HG02623 (cell line): ENCODE results near the gene EIF4EBP2.
A peak's percentile ranks its signal among the peaks of the same experiment; 100 is the strongest.

Experiments
- ATAC-seq: cut with Tn5 transposase; IDR thresholded peaks from one replicate; pipeline ENCODE4 v1.9.1; 2021; ENCODE audit warnings: moderate library complexity; ENCODE audit not compliant: unreplicated experiment

EIF4EBP2 gene

GRCh38 chr10:70404036-70404786 lies at the start of gene EIF4EBP2:
EIF4EBP2 (plus strand) TSS chr10:70404145; CDS start chr10:70404402, 257 bp downstream.
- ATAC-seq: peak; percentile 83

- no peak for ATAC-seq
Measured at GRCh38 chr10:70354556-70354955, 49.4 kb upstream of the EIF4EBP2 start.

- ATAC-seq: peak; percentile 65
Measured at GRCh38 chr10:70355051-70356021, 48.6 kb upstream of the EIF4EBP2 start.

DNA sequence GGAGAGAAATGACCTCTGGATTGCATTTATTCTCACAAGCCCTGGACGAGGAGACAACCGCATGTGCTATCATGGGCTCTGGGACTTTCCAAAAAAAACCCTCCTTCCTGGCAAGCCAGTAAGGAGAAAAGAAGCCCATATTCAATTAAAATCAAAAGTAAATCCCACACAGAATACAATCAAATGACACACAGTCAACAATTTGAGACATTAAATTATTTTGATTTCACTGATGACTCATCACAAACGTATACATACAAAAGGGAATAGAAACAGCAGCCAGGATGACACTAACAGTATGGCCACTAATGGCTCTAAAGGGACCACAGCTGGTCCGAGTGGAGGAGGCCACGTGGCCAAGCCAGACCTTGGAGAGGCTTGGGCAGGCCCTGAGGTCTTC lies 46.4 kb upstream of the EIF4EBP2 start:
- ATAC-seq: no peak

GRCh38 chr10:70358446-70358845 lies 45.5 kb upstream of the EIF4EBP2 start:
- ATAC-seq: no peak

GRCh38 chr10:70359017-70359550 lies 44.9 kb upstream of the EIF4EBP2 start:
- ATAC-seq: no peak

DNA sequence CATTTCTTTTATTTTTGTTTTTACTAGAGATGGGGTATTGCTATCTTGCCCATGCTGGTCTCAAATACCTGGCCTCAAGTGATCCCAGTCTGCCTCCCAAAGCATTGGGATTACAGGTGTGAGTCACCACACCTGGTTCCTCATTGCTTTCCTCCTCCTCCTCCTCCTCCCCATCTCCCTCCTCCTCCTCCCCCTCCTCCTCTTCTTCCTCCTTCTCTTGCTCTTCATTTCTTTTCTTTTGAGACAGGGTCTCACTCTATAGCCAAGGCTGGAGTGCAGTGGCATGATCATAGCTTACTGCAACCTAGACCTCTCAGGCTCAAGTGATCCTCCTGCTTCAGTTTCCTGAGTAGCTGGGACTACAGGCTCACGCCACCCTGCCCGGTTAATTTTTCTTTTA lies 43.7 kb upstream of the EIF4EBP2 start:
- no peak for ATAC-seq

GRCh38 chr10:70362328-70362727 lies 41.6 kb upstream of the EIF4EBP2 start:
- ATAC-seq: no peak

GRCh38 chr10:70363292-70363691 lies 40.7 kb upstream of the EIF4EBP2 start:
- no peak for ATAC-seq

DNA sequence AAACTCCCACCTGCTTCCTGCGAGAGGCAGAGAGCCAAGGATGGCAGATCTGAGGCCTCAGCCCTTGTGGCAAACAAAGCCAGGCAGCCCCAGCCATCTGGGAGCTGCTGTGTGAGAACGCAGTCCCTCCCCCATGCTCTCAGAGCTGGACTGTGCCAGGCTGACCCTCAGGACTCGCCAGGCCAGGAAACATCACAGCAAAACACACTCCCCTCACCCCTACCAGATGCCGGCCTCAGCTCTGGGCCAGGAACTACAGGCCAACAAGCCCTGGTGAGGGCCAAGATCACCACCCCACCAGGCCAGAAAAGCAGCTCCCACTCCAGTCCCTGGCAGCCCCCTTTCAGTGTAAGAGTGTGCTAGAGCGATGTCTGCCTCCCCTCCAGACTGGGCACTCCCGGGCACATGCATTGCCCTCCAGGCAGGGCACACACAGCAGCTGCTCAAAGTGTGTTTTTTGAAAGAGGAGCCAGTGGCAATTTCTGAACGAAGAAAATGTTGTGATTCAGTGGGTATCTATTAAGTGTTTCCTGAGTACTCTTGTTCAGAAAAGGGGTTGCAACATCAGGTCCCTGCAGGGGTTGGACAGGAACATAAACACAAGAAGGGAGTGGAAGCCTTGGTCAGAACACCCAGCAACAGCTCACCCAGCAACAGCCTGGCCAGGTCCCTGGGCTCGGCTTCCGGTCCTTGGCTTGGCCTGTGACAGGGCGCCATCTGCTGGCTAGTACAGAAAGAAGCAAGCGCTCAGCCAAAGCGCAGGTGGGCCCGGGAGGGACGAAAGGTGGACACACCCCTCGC lies 39.8 kb upstream of the EIF4EBP2 start:
- peak; percentile 74 for ATAC-seq

DNA sequence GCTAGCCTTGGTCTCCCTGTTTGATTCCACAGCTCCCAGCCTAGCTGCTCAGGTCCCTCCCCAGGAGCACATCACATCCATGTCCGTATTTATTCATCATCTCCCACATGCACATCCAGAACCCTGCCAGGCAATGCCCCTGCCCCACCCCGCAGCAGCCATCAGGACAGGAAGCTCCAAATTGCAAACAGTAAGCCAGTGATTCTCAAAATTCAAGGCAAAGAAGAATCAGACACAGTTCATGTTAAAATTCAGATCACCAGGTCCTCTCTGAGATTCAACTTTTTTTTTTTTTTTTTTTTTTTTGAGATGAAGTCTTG lies 39.2 kb upstream of the EIF4EBP2 start:
- no peak for ATAC-seq

DNA sequence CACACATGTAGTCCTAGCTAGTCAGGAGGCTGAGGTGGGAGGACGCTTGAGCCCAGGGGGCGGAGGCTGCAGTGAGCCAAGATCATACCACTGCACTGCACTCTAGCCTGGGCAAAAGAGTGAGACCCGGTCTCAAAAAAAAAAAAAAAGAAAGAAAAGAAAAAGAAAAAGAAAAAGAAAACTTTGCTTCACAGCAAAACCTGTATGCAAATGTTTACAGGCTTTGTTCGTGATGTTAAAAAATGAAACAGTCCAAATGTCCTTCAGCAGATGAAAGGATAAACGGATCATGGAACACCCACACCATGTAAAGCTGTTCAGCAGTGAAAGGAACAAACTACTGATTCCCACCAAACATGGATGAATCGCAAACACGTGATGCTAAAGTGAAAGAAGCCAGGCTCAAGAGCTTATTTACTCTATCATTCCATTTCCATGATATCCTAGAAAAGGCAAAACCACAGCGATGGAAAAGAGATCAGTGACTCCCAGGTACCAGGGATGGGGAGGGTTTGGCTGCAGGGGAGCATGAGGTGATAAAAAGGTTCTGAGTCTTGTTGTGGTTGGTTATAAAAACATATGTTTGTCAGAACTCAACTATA lies 36.6 kb upstream of the EIF4EBP2 start:
- no peak for ATAC-seq

- ATAC-seq: no peak
Measured at GRCh38 chr10:70368774-70369482, 35.0 kb upstream of the EIF4EBP2 start.

DNA sequence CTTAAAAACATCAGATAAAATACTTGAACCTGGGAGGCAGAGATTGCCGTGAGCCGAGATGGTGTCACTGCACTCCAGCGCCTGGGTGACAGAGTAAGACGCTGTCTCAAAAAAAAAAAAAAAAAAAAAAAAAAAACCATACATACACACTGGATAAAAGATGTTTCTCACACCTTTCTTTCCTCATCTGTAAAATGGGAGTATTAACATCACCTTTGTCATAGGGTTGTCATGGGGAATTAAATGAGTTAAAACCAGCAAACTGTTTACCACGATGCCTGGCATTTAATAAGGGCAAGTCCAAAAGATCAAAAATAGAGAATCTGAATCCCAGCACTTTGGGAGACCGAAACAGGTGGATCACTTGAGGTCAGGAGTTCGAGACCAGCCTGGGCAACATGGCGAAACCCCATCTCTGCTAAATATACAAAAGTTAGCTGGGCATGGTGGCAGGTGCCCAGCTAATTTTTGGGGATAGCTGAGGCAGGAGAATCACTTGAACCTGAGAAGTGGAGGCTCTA lies 34.4 kb upstream of the EIF4EBP2 start:
- ATAC-seq: no peak

DNA sequence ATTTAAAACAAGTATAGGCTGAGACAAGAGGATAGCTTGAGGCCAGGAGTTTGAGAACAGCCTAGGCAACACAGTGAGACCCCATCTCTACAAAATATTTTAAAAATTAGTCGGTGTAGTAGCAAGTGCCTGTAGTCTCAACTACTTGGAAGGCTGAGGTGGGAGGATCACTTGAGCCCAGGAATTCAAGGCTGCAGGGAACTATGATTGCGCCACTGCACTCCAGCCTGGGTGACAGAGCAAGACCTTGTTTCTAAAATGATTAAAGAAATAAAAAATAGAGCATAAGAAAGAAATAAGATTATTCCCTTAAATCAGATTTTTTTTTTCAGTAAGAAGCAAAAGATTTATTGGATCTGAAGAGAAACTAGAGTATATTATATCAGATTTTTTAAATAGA lies 33.2 kb upstream of the EIF4EBP2 start:
- no peak for ATAC-seq

GRCh38 chr10:70371846-70372245 lies 32.1 kb upstream of the EIF4EBP2 start:
- ATAC-seq: no peak

DNA sequence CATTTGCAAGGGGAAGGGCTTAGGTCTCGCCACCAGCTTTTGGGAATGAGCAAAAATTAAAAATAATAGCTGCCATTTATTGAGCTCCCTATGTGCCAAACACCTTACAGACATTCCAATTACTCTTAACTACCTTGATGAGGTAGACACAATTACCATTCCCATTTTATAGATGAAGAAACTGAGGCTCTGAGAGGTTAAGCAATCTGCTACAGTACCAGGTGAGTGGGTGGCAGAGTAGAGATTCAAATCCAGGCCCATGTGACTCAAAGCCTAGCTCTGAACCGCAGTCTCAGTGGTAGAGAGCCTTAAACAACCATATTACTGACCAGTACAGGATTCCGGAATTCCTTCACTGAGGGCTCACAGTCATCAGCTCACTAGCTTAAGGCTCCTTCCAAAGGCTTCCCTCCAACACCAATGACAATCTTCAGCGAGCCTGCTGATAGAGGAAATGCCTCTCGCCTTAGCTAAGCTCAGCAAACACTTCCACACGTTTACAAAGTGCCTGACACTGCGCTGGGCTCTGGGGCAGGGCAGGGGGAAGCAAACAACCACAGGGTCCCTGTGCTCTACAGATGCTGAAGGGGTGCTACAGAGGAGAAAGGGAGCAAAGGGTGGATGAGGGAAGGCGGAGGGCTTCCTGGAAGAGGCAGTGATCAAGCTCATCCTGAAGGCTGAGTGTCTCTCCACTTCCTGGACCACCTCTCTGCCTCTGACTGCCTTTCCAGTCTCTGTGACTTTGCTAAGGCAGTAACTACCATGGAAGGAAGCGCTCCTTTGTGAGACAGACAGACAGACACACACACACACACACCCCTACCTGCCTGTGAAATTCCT lies 28.9 kb upstream of the EIF4EBP2 start:
- no peak for ATAC-seq

GRCh38 chr10:70376436-70377378 lies 27.2 kb upstream of the EIF4EBP2 start:
- ATAC-seq: no peak
